Inflammatory macrophage treated with lipopolysaccharide for 1 hour (primary cell): ENCODE results near the gene FBXL22.
"Not testable (repeated sequence)": the region's sequence is repeated elsewhere in the genome, so short reads cannot be mapped to it uniquely, and the experiment has no call there.

Experiments
- DNase-seq, 2 donors: peaks; one replicate each; pipeline ENCODE4 v3.0.0-alpha.2; 2020 to 2022

FBXL22 gene

DNA sequence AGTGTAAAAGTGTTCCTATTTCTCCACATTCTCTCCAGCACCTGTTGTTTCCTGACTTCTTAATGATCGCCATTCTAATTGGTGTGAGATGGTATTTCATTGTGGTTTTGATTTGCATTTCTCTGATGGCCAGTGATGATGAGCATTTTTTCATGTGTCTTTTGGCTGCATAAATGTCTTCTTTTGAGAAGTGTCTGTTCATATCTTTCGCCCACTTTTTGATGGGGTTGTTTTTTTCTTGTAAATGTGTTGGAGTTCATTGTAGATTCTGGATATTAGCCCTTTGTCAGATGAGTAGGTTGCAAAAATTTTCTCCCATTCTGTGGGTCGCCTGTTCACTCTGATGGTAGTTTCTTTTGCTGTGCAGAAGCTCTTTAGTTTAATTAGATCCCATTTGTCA, 20.4 kb downstream of the FBXL22 start:
- DNase-seq, result not testable (repeated sequence)

DNA sequence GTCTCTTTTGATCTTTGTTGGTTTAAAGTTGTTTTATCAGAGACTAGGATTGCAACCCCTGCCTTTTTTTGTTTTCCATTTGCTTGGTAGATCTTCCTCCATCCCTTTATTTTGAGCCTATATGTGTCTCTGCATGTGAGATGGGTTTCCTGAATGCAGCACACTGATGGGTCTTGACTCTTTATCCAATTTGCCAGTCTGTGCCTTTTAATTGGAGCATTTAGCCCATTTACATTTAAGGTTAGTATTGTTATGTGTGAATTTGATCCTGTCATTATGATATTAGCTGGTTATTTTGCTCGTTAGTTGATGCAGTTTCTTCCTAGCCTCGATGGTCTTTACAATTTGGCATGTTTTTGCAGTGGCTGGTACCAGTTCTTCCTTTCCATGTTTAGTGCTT, 23.6 kb downstream of the FBXL22 start:
- DNase-seq, result not testable (repeated sequence)

DNA sequence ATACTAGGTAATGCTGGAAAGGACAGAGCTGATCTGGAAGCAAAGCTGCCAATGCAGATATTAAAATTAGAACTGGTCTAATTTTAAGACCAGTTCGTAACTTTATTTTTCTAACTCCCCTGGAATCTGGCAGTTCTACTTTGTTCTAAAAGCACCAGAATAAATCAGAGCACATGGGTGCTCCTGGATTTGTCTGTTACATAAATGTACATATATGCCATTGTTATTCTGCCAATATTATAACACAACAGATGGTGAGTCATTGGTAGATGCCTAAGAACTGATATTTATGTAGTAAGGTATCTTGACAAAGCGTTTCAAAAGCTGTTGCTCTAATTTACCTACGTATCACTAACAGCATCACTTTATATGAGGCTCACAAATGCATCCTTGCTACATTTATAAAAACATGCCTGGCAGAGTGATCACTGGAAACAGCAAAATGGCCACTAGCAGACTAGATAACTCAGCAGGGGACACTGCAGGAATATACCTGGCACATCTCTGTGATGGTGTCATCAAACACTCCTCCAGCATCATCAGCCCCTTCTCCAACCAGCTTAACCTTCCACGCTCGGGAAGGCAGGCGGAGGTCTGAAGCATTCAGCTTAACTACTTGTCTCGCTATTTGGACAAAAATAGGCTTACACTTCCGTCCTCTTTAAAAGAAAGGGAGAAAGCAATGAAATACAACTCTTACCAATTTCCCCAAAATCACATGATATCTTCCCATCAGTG, 26.2 kb downstream of the FBXL22 start:
- DNase-seq, result no peak

DNA sequence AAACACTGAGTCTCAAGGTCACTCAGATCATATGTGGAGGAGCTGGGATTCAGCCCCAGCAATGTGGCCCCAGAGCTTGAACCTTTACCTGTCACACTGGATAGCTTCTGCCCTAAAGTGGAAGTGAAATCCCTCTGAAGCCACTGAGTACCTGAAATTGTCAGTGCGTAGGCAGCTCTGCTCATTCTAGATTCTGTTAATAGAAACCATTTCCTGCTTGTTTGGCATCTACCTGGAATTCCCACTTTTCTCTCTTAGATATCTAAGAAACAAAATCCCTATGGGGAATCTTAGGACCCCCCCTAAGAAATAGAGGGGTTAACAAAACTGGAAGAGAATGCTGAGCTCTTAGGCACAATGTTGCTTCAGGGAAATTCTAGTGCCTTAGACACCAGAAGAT, 29.8 kb downstream of the FBXL22 start:
- DNase-seq, result no peak

DNA sequence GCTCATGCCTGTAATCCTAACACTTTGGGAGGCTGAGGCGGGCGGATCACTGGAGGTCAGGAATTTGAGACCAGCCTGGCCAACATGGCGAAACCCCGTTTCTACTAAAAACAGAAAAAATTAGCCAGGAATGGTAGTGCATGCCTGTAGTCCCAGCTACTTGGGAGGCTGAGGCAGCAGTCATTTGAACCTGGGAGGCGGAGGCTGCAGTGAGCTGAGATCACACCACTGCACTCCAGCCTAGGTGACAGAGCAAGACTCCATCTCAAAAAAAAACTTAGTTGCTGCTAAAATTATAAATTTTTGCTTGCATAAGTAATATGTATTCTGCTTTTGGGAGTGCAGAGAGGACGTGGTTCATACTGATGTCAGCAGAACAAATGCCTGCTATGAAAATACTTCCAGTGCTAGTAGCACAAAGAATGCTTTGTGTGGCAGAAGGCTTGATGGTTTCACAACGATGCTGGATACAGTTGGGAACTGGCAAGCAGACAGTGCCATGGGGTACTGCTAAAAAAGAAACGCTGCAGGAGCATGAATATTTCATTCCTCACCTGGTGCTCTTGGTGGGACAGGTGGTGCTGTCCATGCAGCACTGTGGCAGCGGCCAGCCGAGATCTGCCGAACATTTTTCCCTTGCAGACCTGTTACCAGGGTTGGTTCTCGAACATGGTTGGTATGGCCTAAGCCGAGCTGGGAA, 31.1 kb downstream of the FBXL22 start:
- DNase-seq, result no peak

DNA sequence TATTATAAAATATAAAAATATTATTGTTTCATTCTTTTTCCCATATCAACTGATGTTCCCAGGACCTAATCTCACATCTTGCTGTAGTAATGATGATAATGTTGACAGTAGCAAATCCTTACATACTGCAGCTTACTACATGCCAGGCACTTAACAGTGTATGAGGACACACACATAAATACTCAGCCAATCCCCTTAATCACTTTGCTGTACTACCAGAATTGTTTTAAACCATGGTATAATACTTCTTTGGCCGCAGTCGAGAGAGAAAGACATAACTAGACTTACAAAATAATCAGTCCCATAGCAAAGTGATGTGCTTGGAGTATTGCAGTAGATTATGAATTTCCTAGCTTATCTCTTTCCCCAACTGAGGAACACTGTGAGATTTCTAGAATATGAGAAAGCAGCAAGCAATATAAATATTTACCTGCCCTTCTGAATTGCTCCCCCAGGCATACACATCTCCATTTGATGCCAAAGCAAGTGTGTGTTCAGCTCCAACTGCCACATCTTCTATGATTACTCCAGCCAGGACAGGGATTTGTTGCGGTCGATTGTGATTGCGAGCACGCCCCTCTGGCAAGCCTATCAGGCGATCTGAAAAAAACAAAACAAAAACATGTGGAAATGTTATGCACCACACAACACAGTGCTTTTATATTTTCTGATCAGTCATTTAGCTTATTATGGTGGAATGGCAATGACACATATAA, 33.0 kb downstream of the FBXL22 start:
- no peak for DNase-seq

DNA sequence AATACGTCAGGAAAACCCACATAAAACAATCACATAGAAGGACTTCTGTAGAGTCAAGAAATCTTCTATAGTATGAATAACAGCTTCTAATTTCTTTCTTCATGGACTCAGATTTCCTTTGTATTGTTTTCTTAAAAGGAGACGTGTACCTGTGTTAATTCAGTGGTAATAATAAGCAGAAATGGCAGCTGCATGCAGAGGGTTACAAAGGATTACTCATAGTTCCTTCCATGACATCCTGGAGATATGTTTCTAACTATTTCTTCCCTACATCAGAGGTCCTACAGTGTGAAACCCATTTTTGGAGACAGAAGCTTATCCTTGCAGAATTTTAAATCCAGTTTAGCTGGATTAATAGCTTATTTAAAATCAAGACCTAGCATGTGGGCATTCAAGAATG, 36.1 kb downstream of the FBXL22 start:
- DNase-seq, result no peak

DNA sequence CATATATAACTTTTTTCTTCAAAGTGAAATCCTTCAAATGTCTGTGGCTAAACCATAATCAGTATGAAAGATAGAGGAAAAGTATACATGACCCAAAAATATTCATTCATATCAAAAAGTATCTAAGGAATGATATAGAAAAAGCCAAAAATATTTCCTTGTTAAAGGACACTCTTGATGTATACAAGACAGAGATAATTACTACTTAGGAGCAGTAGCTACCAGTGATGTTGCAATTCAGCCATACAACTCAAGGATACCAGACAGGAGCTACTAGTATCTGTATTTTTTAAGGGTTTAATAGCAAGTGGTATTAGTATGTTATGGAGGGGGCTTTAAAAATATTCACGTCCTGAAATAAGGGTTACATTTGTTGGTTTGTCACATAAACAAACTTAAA, 37.0 kb downstream of the FBXL22 start:
- no peak for DNase-seq

DNA sequence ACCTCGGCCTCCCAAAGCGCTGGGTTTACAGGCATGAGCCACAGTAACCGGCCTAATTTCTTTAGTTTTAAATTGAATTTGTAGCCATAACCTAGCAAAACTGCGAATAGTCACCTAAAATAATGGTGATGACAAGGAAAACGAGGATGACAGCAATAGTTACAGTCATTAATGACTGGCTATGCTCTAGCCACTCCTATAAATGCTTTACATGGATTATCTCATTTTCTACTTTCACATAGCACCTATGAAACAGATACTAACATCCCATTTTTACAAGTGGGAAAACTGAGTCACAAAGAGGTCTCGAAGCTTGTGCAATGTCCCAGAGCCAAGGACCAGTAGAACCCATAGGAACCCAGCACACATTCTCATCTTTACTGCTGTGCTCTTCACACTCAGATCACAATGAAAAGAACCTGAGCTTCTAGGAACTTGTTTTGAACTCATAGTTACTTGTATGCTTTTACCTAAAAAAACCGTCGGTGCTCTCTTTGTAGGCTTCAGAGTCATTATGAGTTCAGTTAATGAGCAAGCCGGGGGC, 39.4 kb downstream of the FBXL22 start:
- DNase-seq, result no peak

DNA sequence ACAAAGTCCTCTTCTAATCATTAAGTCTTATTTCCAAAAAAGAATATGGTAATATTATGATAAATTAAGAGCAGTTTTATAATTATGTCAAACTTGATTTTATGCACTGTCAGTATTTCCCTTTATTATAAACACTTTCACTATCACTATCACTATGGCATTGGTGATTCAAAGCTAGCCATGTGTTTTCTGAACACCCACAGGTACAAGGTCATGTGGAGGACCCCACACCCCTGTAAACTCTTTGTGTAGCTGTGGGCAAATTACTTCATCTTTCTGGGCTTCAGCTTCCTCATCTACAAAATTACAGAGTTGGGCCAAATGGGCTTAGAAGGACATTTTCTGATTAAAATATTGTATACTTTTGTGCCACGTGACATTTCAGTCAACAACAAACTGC, 41.7 kb downstream of the FBXL22 start:
- peak; percentile 11 to 60 for DNase-seq

DNA sequence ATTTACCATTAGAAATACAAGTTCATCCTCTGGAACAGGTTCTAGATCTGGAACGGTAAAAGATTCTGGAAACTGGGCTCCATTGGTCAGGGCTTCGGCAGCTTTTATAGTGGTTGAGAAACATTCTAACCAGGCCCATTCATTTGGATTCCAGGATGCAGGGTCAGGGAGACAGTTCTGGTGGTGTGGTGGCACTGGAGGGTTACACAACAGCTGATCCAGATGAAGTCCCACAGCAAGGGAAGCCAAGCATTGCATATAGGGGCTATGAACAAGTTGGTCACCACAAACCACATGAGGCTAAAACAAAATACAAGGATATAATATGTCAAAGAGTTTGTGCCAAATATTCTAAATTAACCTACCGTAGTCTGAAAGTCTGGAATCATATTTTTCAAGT, 43.0 kb downstream of the FBXL22 start:
- no peak for DNase-seq
